Measurements from ENCODE around the gene ZNF277.

ZNF277 gene

GRCh38 chr7:112252691-112253090 lies 46.2 kb downstream of the ZNF277 start:
- Histone ChIP-seq H3K36me3 (ENCODE audit: control insufficient read depth in 2 of 2, insufficient read depth in 1 of 2, low read length in 2 of 2) (no peaks in the 10 kb centered on the region), H3K4me1 (ENCODE audit: control insufficient read depth, insufficient read depth, low read length) (peaks cover 5% of the 10 kb centered on the region), H3K9me3 (ENCODE audit: control insufficient read depth, insufficient read depth, low read depth, low read length) (no peaks in the 10 kb centered on the region), H3K27ac (ENCODE audit: extremely low read depth, low read depth, low read length) (no peak overlapping the region), H3K4me3 (ENCODE audit: low read depth, low read length) (no peak overlapping the region)
- ChIA-PET CTCF (no interaction called here), POLR2A (no interaction called here)
- TF ChIP-seq ZNF677 (tag by site-specific recombination; IDR thresholded peaks at IDR 0.05) = no peak

GRCh38 chr7:112254156-112254555 lies 47.7 kb downstream of the ZNF277 start:
- peaks cover 5% of the 10 kb centered on the region for H3K4me1 ChIP-seq (ENCODE audit: control insufficient read depth, insufficient read depth, low read length)
- H3K36me3 ChIP-seq (ENCODE audit: control insufficient read depth in 2 of 2, insufficient read depth in 1 of 2, low read length in 2 of 2) = no peaks in the 10 kb centered on the region
- TF ChIP-seq HOXD13 (CRISPR knock-in tag; IDR thresholded peaks at IDR 0.05; ENCODE audit: borderline replicate concordance) (no peak), ZNF837 (tag by site-specific recombination; IDR thresholded peaks at IDR 0.05) (no peak), ZNF112 (tag by site-specific recombination; IDR thresholded peaks at IDR 0.05) (no peak), PRDM10 (tag by site-specific recombination; IDR thresholded peaks at IDR 0.05) (no peak)
- ChIA-PET CTCF (interaction anchor here (0.7 kb wide), 1 partner anchor 12 kb away, joined by 4 read pairs; no protein-coding TSS in a partner anchor), POLR2A (no interaction called here)
- H3K4me3 ChIP-seq (ENCODE audit: low read depth, low read length) = no peak overlapping the region
- no peak overlapping the region for H3K27ac ChIP-seq (ENCODE audit: extremely low read depth, low read depth, low read length)
- H3K9me3 ChIP-seq (ENCODE audit: control insufficient read depth, insufficient read depth, low read depth, low read length) = no peaks in the 10 kb centered on the region

GRCh38 chr7:112254709-112255387 lies 48.4 kb downstream of the ZNF277 start:
- POLR2A ChIA-PET = no interaction called here
- Histone ChIP-seq H3K27ac (ENCODE audit: extremely low read depth, low read depth, low read length) (no peak overlapping the region), H3K36me3 (ENCODE audit: control insufficient read depth in 2 of 2, insufficient read depth in 1 of 2, low read length in 2 of 2) (no peaks in the 10 kb centered on the region), H3K4me1 (ENCODE audit: control insufficient read depth, insufficient read depth, low read length) (peaks cover 5% of the 10 kb centered on the region), H3K4me3 (ENCODE audit: low read depth, low read length) (no peak overlapping the region), H3K9me3 (ENCODE audit: control insufficient read depth, insufficient read depth, low read depth, low read length) (no peaks in the 10 kb centered on the region)
- CTCF ChIA-PET = interaction anchor here (0.6 to 0.7 kb wide), 2 partner anchors 11 to 40 kb away, joined by 3 to 4 read pairs; no protein-coding TSS in a partner anchor
- TF ChIP-seq ZBTB6 (tag by site-specific recombination; IDR thresholded peaks at IDR 0.05) = peak; percentile 66
- no peak for TF ChIP-seq ZNF555 (tag by site-specific recombination; conservative IDR thresholded peaks at IDR 0.05)
- TF ChIP-seq PRDM10 (tag by site-specific recombination; IDR thresholded peaks at IDR 0.05) = peak; percentile 75

- H3K36me3 ChIP-seq (ENCODE audit: control insufficient read depth in 2 of 2, insufficient read depth in 1 of 2, low read length in 2 of 2) = no peaks in the 10 kb centered on the region
- H3K4me3 ChIP-seq (ENCODE audit: low read depth, low read length) = no peak overlapping the region
- H3K4me1 ChIP-seq (ENCODE audit: control insufficient read depth, insufficient read depth, low read length) = peaks cover 5% of the 10 kb centered on the region
- no peak overlapping the region for H3K27ac ChIP-seq (ENCODE audit: extremely low read depth, low read depth, low read length)
- H3K9me3 ChIP-seq (ENCODE audit: control insufficient read depth, insufficient read depth, low read depth, low read length) = no peaks in the 10 kb centered on the region
- no peak for TF ChIP-seq ZBTB20 (tag by site-specific recombination; IDR thresholded peaks at IDR 0.05)
- no peak for TF ChIP-seq ZNF792 (tag by site-specific recombination; IDR thresholded peaks at IDR 0.05)
- 0 out of 2 replicates have a peak, but pooled peaks have one; percentile 28 for TF ChIP-seq ZBTB17 (tag by site-specific recombination; IDR thresholded peaks at IDR 0.05)
- no peak for TF ChIP-seq PRDM4 (tag by site-specific recombination; IDR thresholded peaks at IDR 0.05)
- no peak for TF ChIP-seq HOXD13 (CRISPR knock-in tag; IDR thresholded peaks at IDR 0.05; ENCODE audit: borderline replicate concordance)
- TF ChIP-seq ZNF112 (tag by site-specific recombination; IDR thresholded peaks at IDR 0.05) = no peak
- TF ChIP-seq GLIS1 (tag by site-specific recombination; IDR thresholded peaks at IDR 0.05) = no peak
- ChIA-PET CTCF (no interaction called here), POLR2A (no interaction called here)
Measured at GRCh38 chr7:112255388-112255720, 48.9 kb downstream of the ZNF277 start.
